GM23338 (cell line): ENCODE measurements around the gene KCNMA1. TPM values are rescaled to one million over a fixed set of nuclear protein-coding genes. Genes with fewer than 3 reads are reported as not detected.

ENCODE experiments used
- CREB1 ChIP-seq: fragments of 250-450 bp; sonication (Bioruptor Pico); IDR thresholded peaks from 2 replicates; pipeline ENCODE4 v1.5.0; 2020; ENCODE audit warnings: low read depth, mild to moderate bottlenecking, moderate library complexity
- EZH2 ChIP-seq: fragments of 200-600 bp; sonication (generic); IDR thresholded peaks from one replicate; pipeline ENCODE4 v1.8.0; 2017; ENCODE audit warnings: antibody characterized with exemption, mild to moderate bottlenecking, low read depth; ENCODE audit not compliant: unreplicated experiment
- JUNB ChIP-seq: IDR thresholded peaks from one replicate; pipeline ENCODE4 v1.6.1; 2016; ENCODE audit warnings: antibody characterized with exemption; ENCODE audit not compliant: unreplicated experiment
- NANOG ChIP-seq: IDR thresholded peaks from 2 replicates; pipeline ENCODE4 v1.6.1; 2016; ENCODE audit warnings: antibody characterized with exemption, borderline replicate concordance
- REST ChIP-seq: IDR thresholded peaks from one replicate; pipeline ENCODE4 v1.6.1; 2018; ENCODE audit warnings: antibody characterized with exemption; ENCODE audit not compliant: unreplicated experiment
- STAT1 ChIP-seq: IDR thresholded peaks from one replicate; pipeline ENCODE4 v1.6.1; 2016; ENCODE audit warnings: antibody characterized with exemption; ENCODE audit not compliant: unreplicated experiment
- ZNF114 ChIP-seq: fragments of 250-450 bp; sonication (Bioruptor Pico); IDR thresholded peaks from 2 replicates; pipeline ENCODE4 v1.5.0; 2020; ENCODE audit warnings: mild to moderate bottlenecking, moderate library complexity
- ZNF462 ChIP-seq: fragments of 250-450 bp; sonication (Bioruptor Pico); IDR thresholded peaks from 2 replicates; pipeline ENCODE4 v1.5.0; 2020; ENCODE audit warnings: mild to moderate bottlenecking, moderate library complexity
- polyA plus RNA-seq: library from polyadenylated mRNA; unstranded; fragments of >200 nt; fragmentation: Nextera tagmentation; extraction: Ambion mirVana; gene quantifications from 2 replicates; pipeline ENCODE4 v1.2.1, GENCODE V29; 2016
- total RNA-seq: library from RNA; depleted of rRNA; stranded (reverse); fragments of >200 nt; shearing (Covaris generic); gene quantifications from 2 replicates; pipeline ENCODE4 v1.2.3, GENCODE V29; 2014

The KCNMA1 gene
- total and polyA plus RNA-seq, 2 experiments from 2014 or later = 8.2 to 9.0 TPM

- TF ChIP-seq ZNF462 (no peak), CREB1 (CRISPR knock-in tag) (no peak), JUNB (no peak), NANOG (no peak), REST (no peak), ZNF114 (CRISPR knock-in tag) (no peak), STAT1 (no peak), EZH2 (no peak)
Observed at GRCh38 chr10:77266242-77266641, 371.4 kb downstream of the KCNMA1 start (continued).
